Ureter (tissue), 1 donor: ENCODE measurements around the gene PYGO2. TPM values are rescaled to one million over a fixed set of nuclear protein-coding genes. Genes with fewer than 3 reads are reported as not detected.

Experiments
- DNase-seq: peaks from one replicate; pipeline ENCODE4 v3.0.0-alpha.2; 2020; ENCODE audit warnings: low spot score
- total RNA-seq: library from RNA; stranded (reverse); gene quantifications from one replicate; pipeline ENCODE4 v1.2.4, GENCODE V29; 2023
- donor health status: DM: yes; HTN: yes; CAD: no.

PYGO2 gene
- total RNA-seq, 1 donor from 2014 or later = 35.8 TPM

DNA sequence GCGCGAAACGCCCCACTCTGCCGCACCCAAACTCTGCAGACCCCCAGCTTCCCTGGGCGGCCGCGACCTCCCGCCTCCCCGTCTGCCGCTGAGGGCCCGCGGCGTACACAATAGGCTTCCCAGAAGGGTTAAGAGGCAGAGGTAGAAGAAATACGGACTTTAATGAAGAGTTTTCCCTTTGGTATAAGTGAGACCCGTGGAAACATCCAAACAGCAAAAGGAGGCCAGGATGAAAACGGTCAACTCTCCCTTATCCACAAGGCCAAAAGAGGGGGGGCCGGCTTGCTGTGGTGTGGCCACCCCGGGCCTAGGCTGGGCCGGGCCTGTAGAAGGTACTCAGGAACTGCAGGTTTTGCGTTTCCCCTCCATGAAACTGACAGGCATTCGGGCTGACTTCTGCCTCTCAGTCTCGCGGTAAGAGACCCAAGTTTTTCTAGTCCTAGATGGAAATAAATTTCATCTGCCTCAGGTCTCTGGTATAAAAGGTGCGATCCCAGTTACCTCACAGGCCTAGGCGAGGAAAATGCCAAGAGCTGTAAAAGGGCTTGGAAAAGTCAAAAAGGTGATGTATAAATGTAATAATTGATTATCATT, 671 bp upstream of the PYGO2 start:
- DNase-seq = no peak

DNA sequence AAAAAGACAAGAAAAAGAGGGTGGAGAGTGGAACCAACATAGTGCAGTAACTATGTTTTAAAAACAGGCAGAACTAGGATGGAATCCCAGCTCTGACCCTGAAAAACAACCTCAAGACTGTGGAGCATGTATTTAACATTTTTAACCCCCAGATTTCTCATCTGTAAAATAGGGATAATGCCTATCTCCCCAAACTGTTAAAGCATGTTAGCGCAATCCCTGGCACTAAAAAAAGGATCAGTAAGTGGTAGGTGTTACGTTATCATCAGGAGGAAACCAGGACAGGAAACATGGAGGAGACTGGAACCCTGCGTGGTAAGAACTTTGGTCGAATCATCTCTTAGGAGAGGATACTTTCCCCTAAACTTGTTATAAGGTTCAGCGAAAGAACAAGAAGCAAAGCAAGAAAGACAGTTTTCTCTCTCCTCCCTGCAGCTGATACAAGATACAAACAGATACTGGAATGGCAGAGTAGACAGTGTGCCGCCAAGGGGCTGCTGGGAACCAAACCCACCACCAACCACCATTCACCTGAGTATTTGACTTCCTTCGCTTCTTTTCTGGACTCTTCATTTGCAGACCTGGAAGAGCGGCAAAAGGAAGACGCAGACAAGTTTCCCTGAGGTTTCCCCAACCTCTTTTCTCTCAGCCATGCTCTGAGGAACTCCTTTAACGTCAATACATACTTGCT, 991 bp downstream of the PYGO2 start:
- DNase-seq = no peak

DNA sequence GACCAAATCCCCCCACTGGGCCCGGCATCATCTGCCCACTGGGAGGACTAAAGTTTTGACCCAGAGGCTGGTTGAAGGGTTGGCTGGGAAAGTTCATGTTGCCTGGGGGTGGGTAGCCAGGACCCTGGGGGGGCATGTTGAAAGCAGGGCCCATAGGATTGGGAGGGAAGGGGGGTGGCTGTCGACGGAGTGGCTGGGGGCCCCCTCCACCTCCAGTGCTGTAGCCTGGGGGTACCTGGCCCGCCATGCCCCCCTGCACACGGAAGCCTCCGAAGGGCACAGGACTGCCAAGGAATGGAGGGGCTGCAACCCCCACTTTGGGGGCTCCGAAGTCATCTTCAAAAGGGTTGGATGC, 2.2 kb downstream of the PYGO2 start:
- no peak for DNase-seq

DNA sequence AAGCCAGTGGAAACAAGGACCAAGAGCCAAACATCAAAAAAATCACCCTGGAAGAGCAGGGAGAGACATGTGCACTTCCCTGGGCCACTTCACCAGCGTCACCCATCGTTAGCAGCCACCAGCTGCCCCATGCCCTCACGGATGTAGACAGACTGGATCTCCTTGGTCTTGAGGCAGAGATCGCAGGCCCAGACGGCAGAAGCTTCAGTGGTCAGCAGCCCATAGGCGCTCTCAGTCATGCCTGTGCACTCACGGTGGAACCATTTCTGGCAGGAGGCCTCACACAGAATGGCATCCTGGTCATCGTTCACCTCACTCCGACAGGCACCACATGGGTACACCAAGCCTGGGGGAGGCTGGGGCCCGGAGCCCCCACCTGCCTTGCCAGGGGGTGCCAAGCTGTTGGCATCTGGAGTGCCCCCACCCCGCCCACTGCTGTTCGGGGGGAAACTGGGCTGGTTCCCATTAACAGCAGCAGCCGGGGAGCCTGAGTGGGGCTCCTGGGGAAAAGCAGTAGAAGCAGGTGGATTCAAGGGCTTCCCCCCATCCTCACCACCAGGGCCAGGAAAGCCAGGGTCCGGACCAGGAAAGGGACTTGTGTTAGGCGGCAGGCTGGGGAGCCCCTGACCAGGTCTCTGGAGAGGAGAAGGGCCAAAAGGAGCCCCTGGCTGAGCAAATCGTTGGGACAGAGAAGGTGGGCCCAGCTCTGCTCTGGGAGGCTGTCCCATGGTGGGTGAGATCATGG, 2.7 kb downstream of the PYGO2 start:
- no peak for DNase-seq

DNA sequence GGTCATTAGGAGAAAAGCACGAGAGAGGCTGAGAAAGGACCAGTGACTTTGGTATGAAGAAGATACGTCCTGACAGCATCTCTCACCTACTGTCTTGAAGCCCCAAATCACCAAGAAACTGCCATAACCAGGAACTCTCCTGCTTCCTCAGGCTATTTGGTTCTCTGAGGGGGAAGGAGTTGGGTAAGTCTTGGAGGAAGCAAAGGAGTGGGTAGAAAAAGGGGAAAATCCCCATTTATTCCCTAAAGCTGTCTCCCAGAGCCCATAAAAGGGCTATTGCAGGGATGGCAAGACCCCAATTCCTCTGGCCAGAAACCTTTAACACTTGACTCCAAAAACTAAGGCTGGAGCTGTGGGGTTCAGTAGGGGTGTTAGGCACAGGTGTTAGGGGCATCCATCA, 3.5 kb downstream of the PYGO2 start:
- DNase-seq = no peak

DNA sequence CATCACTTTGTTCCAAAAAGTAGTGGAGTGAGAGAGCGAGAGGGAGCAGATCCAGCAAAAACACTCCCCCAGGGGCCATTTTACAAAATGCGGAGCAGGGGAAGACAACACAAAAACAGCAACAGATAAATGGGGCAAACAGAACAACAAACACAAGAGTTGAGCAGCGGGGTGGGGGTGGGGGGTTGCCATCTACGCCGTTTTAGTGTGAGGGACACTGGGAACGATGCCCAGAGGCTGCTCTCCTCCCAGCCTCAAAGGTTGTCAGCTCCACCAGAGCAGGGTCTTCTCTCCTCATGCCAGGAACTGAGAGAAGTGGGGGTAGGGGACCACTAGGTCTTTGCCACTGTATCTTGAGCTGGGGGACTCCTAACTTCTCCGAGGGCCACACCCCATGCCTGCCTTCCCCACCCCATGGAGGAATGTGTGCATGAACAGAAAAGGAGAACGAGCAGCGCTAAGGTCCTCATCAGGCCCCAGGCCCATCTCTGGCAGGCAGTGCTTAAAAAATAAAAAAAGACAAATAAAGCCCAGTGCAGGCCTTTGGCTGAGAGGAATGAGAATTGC, 4.4 kb downstream of the PYGO2 start:
- DNase-seq = no peak

DNA sequence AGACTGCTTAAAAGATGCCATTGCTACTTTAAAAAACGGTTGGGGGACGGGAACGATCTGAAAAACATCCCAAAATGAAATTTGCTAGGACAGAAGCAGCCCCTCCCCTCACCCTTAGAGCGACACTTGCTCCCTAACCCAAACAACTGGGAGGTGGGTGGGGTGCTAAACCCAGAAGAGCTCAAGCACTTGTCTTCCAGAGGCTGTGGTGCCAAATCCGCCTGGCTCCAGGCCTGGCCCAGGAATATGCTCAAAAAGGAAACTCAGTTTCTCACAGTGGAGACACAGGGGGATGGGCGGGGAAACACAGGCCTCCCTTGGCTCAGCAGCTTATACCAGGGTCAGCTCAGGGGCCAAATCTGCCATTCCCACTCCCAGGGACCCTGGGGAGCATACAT, 5.0 kb downstream of the PYGO2 start:
- no peak for DNase-seq

DNA sequence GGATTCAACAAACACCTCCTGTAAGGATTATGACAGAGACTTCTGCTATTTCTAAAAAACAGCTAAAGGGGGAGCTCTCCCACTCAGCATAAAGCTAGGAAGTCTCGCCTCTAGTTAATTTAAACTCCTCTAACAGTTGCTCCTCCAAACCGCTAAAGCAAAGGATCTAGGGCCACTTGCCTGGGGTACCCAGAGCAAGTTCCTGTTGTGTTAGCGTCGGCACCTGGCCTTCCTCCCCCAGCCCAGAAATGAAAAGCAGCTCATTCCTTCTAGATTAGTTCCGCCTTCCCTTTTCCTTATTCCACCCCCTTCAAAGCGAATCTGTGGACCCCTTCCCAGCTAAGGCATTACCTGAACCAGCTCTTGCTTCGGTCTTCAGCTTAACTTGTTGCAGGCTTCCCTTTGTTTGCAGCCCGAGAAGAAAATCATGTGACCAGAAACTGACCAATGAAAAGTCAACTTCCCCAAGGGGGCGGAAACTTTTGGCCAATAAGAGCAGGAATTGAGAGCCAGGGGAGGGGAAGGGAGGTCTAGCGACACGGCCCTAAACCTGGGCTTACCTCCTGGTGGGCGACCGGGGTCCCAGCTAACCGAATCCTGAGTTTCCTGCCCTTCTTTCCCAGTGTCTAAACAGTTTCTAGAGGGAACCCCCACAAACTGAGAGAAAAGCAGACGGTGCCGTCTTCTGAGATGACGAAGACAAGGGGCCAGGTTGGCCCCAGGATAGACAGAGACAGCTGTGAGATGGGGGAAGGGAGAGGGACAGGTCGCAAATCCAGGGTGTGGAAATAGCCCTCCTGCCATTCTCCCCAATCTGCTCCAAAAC, 5.7 kb downstream of the PYGO2 start, which contains the start of gene PBXIP1:
TSS of gene PBXIP1 (minus strand) at position 382 of the 826 bp plus-strand sequence. CDS start 2,378 bp downstream, outside the sequence.
- DNase-seq = peak; percentile 89

DNA sequence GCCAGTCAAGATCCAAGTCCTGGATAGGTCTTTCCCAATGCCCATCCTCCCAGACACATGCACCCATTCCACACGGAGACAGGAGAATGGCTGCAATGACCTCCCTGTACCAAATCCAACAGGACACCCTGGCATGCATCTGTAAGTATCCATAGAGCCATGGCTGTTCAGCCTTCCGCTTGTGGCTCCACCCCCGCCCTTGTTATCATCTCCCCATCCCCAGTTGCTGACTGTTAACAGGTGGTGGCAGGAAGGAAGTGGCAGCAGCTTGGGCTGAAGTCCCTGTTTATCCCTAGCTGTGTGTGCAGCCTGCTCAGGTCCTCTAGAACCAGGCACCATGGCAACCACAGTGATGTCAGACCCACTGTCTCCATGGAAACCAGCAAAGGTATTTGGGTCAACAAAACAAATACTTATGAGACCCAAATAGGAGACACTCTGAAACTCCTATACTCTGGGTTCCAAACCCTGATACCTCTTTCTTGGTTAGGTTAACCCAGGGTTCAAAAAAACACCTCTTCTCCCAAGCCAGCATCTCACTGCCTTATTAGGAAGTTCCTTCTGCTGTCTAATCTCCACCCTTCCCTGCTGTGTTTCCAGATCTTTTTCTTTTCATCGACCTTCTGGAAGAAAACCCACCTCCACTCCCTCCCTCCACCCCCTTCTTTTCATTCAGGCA, 6.4 kb downstream of the PYGO2 start:
- DNase-seq = no peak

DNA sequence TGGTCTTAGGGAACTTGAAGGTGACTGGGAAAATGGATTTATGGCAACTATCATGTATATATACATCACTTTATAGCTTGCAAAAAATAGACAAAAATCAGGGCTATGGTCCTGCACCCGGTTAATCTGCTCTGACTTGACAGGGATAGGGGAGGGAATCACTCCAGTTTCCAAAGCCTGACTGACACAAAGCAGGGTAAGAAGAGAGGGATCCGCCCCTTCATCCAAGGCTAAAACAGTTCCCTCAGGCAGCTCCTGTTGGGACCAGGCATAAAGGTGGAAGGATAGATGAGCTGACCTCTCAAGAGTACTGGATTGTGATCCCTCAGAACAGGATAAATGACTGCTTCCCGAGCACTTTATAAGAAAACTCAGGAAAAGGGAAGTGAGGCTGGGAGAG, 7.0 kb downstream of the PYGO2 start:
- no peak for DNase-seq

DNA sequence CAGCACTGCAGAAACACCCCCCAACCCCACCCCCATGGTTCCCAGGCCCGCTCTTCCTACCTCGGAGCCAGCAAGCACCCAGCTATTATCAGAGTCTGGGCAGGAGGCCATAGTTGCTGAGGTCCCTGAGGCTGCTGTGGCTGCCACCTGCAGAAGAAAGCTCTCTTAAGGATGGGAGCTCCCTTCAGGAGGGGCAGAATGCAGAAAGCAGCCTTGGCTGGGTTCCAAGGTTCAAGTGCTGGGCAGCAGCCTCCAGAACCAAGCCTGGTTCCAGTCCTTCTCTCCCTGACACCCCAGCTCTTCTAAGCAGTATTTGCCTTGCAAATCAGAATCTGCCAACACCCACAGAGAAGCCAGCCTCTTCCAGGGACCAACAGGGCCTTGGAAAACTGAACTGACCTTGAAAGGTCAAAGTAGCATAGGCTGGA, 8.0 kb downstream of the PYGO2 start:
- no peak for DNase-seq

DNA sequence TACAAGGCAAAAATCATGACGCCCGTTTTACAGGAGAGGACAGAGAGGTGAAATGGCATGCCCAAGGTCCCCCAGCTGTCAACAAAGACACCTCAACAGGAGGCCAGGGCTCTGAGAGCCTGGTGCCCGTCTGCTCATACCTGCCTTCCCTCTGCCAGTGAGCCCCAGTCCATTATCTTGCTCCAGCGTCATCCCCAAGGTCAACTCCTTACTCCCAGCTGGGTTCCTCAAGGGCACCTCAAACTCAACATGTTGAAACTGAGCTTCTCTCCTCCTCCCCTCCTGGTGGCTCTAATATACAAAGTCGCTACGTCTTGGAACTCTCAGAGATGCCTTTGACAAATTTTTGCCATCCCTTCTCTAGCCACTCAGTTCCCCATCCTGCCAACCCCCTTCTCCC, 8.9 kb downstream of the PYGO2 start:
- no peak for DNase-seq

DNA sequence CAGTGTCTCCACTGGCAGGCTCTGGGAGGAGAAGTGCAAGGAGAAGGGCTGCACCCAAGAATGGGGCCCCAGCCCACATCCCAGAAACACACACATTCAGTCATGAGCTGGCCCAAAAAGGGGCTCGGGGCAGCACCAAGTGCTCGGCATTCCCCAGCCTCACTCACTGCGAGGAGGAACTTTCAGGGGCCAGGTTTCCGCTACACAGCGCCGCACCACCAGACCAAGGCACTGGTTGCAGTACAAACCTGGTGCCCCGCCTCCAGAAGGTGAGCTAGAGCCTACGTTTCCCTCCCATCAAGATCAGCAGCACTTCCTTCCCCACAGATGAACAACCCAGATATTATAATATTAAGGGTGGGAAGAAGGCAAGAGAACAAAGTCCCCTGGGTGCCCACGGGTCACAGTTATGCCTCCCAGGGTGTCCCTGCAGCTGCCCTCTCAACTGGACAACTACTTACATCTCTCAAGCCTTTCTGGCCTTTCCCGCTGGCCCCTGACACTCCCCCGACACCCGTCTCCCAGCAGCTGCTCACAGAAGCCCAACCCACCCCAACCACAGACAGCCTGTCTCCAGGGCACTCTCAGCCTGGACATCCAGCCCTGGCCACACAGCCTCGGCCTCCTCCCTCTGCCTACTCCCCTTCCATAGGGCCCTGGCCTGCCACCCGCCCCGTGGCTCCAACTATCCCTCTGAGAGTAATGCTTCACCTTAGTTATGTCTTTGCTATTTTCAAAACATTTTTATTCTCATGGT, 9.5 kb downstream of the PYGO2 start:
- DNase-seq = no peak

DNA sequence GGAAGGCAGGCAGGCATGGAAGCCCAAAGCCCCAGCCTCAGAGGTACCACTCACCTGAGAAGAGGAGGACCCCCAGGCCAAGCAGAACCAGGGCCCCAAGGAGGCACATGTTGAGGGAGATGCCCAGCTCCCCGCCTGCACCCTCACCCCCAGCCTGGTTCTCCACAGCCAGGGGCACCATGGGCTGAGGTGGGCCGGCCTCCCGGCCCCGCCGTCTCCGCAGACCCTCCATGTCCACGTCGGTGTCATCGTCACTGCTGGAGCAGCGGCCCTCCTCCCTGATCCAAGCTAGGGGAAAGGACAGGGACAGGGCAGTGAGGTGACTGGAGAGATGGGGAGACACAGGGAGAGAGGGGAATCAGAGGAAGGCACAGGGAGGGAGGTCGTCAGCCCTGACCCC, 13.5 kb downstream of the PYGO2 start:
- no peak for DNase-seq

DNA sequence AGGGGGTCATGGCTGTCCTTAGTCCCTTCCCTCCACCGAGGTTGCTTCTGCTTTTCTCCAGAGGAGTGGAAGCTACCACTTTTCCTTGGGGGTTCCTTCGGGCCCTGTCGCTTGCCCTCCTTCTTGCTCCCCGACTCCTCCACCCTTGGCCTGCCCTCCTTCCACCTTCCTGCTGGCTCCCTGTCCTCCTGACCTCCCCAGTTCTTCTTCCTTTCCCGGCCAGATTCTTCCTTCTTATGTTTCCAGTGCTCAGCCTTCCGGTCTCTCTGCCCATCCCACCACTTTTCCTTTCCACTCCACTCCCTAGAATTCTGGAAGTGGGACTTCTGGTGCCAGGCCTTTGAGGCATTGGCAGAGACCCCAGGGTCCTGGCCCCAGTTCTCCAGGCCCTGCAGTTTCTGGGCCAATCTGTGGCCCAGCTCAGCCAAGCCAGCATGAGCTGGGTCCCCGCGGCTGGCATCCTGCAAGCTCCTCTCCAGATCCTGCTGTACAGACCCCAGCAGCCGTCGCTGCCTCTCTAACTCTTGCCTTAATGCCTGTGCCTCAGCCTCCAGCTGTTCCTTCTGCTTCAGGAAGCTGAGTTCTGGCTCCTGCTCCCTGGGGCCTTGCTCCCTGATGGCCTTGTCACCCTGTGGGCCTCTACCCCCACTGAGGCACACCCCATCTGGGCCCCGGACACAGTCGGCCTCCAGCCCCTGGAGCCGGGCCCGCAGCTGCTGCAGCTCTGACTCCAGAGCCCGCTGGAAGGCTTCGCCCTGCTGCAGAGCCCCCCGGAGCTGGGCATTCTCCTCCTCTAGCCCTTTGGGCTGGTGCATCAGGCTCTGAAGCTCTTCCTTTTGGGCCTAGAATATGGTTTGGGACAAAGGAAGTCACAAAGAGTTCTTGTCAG, 15.4 kb downstream of the PYGO2 start:
- DNase-seq = no peak

DNA sequence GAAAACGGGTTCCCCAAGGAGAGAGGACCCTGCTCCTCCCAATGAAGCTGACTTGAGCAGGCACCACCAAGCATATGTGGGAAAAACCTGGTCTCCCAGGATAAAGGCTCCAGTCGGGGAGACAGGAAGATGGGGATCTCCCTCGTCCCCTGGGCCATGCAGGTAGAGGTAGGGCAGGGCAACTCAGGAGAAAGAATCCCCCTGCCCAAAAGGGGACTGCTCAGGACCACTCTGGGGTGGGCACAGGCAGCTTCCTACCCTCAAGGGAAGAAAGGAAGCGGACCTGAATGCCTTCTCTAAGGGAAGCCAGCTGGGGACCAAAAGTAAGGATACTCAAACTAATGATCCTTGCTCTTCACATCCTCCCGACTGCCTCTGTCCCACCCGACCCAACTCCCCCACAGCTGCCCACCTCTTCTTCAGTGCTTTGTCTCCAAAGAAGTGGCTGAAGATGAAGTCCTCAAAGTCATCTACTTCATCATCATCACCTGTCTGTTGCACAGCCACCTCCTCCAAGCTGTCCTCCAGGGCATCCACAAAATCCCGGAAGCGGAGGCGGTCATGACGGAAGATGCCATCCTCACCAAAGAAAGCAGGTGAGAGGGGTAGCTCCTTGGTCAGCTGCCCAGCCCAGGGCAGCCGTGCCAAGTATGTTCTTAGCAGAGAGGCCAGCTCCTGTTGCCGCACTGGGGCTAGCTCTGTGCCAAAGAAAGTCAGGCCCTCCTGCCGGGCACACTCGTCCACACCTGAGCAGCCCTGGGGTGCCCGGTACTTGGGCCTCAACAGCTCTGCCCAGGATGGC, 16.2 kb downstream of the PYGO2 start:
- no peak for DNase-seq

DNA sequence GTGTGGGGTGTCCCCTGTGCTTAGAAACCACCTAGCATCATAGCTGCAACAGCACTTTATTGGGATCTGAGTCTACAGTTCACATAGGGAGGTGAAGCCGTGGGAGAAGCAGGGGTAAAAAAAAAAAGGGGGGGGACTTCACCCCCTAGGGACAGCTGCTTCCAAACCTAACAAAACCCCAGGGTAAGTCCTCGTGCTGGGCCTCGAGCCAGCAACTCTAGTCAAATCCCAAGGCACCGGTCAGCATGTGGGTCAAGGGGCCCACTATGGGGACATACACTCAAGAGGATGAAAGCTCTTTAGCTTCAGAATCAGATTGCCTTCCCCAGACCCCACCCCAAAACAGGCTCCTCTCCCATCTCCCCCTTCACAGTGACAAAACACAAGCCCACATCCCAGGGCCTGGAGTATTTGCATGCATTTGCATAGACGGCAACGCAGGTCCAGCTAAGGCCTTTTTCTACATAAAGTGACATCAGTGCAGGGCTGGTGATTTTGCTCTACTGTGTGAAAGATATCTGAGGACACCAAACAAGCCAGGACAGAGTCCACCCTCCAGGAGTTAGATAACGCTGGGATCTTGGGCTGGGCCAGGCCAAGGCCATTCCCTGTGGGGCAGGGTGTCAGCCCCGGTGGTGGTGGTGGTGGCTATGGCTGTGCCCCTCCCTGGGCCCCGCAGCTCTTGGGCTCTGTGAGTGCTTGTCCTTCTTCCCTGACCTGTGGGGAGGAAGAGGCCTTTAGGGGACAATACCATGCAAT, 17.0 kb downstream of the PYGO2 start:
- no peak for DNase-seq
